Fibroblast of the aortic adventitia (primary cell): ENCODE data around the gene STAT6. TPM values are rescaled to one million over a fixed set of nuclear protein-coding genes. Genes with fewer than 3 reads are reported as not detected.
"Not testable (repeated sequence)": the region's sequence is repeated elsewhere in the genome, so short reads cannot be mapped to it uniquely, and the experiment has no call there.

Source experiments
- DNase-seq: peaks from one replicate; pipeline ENCODE4 v3.0.0-alpha.2; 2010; ENCODE audit warnings: low read depth
- H3K4me3 ChIP-seq: 2 replicates; pipeline ENCODE4 v1.5.1; 2011; ENCODE audit warnings: low read depth, mild to moderate bottlenecking, control low read depth, low read length, moderate library complexity
- total RNA-seq: library from RNA; depleted of rRNA; stranded (reverse); fragments of >200 nt; gene quantifications from 2 replicates; pipeline ENCODE4 v1.2.3, GENCODE V29; 2012; ENCODE audit warnings: low replicate concordance
- TF ChIP-seq, protein P1 (sequence below): IDR thresholded peaks from 2 replicates; pipeline ENCODE4 v1.5.1; 2011; ENCODE audit warnings: mild to moderate bottlenecking, low read length, control low read depth, inconsistent platforms; ENCODE audit not compliant: insufficient read depth

Gene STAT6
- total RNA-seq, 1 donor = 102 TPM

DNA sequence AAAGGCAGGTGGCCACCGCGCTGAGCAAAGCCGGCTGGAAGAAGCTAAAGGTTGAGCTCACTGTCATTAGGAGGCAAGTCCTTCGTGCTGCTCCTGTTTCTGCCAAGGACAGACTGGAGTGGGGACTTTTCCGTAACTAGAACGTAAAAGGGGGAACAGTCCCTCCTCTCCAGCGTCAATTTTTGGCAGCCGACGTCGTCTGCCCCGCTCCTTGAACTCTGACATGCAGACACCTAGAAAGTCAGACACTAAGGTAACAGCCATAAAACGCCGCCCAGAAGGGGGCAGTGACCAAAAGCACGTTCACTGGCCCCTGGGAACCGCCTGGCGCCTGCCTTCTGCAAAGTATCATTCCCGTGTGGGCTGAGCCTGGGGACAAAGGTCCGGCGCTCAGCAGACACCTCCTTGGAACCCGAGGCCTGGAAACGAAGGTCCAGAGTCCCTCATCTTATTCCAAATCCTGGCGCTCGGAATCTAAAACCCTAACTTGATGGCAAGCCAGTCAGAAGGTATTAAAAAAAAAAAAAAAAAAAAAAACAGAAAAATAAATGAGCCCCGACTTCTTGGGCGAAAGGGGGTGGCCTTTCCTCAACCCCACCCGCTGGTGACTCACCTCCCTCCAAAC, 16.1 kb upstream of the STAT6 start:
- DNase-seq = no peak

DNA sequence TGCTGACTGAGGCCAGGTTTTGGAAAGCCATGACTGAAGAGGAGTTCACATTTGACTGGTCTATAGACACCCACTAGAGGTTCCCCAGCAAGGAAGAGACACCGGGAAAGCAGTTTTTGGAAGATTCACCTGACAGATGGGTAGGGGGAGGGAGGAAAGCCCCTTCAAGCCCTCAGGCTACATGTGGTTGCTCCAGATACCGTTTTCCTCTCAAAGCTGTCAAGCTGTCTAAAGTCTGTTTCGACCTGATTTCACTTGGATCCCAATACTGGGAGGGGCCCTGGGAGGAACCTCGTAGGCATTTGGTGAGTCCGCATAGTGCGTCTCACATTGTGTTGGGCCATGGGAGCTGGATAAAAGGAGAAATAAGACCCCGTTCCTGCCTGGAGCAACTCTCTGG, 15.4 kb upstream of the STAT6 start:
- H3K4me3 ChIP-seq = no peak overlapping the region
- no peak for DNase-seq
- TF ChIP-seq, protein P1, sequence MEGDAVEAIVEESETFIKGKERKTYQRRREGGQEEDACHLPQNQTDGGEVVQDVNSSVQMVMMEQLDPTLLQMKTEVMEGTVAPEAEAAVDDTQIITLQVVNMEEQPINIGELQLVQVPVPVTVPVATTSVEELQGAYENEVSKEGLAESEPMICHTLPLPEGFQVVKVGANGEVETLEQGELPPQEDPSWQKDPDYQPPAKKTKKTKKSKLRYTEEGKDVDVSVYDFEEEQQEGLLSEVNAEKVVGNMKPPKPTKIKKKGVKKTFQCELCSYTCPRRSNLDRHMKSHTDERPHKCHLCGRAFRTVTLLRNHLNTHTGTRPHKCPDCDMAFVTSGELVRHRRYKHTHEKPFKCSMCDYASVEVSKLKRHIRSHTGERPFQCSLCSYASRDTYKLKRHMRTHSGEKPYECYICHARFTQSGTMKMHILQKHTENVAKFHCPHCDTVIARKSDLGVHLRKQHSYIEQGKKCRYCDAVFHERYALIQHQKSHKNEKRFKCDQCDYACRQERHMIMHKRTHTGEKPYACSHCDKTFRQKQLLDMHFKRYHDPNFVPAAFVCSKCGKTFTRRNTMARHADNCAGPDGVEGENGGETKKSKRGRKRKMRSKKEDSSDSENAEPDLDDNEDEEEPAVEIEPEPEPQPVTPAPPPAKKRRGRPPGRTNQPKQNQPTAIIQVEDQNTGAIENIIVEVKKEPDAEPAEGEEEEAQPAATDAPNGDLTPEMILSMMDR = no peak

More for the DNA sequence above, 16.1 kb upstream of the STAT6 start:
- TF ChIP-seq, protein P1 = peak; percentile 30
- peak overlapping the region; percentile 89 for H3K4me3 ChIP-seq

- DNase-seq = no peak
- no peak overlapping the region for H3K4me3 ChIP-seq
- TF ChIP-seq, protein P1 = no peak
These were observed 14.9 kb upstream of the STAT6 start for GRCh38 chr12:57126061-57126460.

- DNase-seq = peak; percentile 84
- TF ChIP-seq, protein P1 = peak; percentile 97
- H3K4me3 ChIP-seq = no peak overlapping the region
These were observed 13.2 kb upstream of the STAT6 start for GRCh38 chr12:57124261-57124877.

DNA sequence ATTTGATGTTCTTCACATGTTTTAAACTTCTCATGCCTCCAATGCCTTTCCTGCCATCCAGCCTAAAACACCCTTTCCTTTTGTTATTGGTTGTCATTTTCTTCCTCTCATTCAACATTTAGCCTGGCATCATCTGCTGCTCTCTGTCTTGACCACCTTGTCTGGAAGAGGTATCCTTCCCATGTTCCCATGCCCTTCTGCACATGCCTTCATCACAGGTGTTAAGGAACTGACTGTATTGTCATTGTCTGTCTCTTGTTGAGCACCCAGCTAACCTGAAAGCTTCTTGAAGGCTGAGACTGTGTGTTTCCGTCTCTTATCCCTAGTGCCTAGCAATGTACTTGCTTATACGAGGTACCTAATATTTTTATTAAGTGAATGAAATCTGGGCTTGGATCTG, 12.7 kb upstream of the STAT6 start:
- no peak for DNase-seq
- TF ChIP-seq, protein P1 = no peak
- H3K4me3 ChIP-seq = no peak overlapping the region

- not testable (repeated sequence) for DNase-seq
These were observed 9.6 kb upstream of the STAT6 start for GRCh38 chr12:57120718-57121117.

GRCh38 chr12:57119294-57120085, 8.3 kb upstream of the STAT6 start:
- TF ChIP-seq, protein P1 = no peak
- DNase-seq = peak; percentile 47
- no peak overlapping the region for H3K4me3 ChIP-seq

More at GRCh38 chr12:57120718-57121117, 9.6 kb upstream of the STAT6 start:
- not testable (repeated sequence) for H3K4me3 ChIP-seq
